IMR-90 (cell line): ENCODE results near the gene RYR1. TPM values are rescaled to one million over a fixed set of nuclear protein-coding genes. Genes with fewer than 3 reads are reported as not detected.

ENCODE experiments used
- ATAC-seq: fragments of 200-7000 bp; cut with Tn5 transposase; 2 replicates; pipeline ENCODE4 v1.9.1; 2020; ENCODE audit warnings: low read depth, mild to moderate bottlenecking, moderate library complexity
- BruUV-seq: library from RNA; stranded (reverse); fragments of 400-500 nt; replicated peaks from 2 replicates; lab custom pipeline; 2021; lab: Mats Ljungman, UMichigan
- CTCF ChIA-PET: fragments of 300-600 bp; formaldehyde crosslinking; extraction: SDS; loops from one replicate; lab custom pipeline; 2021; ENCODE audit warnings: antibody characterized with exemption; lab: Yijun Ruan, JAX
- POLR2A ChIA-PET: fragments of 300-600 bp; sonication (Branson Sonifier 250); formaldehyde crosslinking; loops from one replicate; lab custom pipeline; 2022; ENCODE audit warnings: antibody characterized with exemption; ENCODE audit not compliant: unreplicated experiment; lab: Charles Lee
- DNase-seq: peaks from one replicate; pipeline ENCODE4 v3.0.0; 2013
- H2AFZ ChIP-seq: replicated peaks from 2 replicates; pipeline ENCODE3; 2013; ENCODE audit warnings: low read length, mild to moderate bottlenecking; ENCODE audit not compliant: poor library complexity
- H2AK5ac ChIP-seq: 2 replicates; pipeline ENCODE4 v1.6.1; 2013; ENCODE audit warnings: low read depth, low read length, inconsistent platforms
- H2AK9ac ChIP-seq: replicated peaks from 2 replicates; pipeline ENCODE3; 2013; ENCODE audit warnings: mild to moderate bottlenecking, low read depth, low read length, moderate library complexity; ENCODE audit not compliant: poor library complexity
- H2BK120ac ChIP-seq: 2 replicates; pipeline ENCODE4 v1.6.1; 2013; ENCODE audit warnings: low read depth, low read length, inconsistent platforms
- H2BK15ac ChIP-seq: 3 replicates; pipeline ENCODE4 v1.6.1; 2013; ENCODE audit warnings: low read depth, low read length, inconsistent platforms
- H2BK20ac ChIP-seq: 2 replicates; pipeline ENCODE4 v1.6.1; 2013; ENCODE audit warnings: low read depth, mild to moderate bottlenecking, inconsistent platforms, low read length, moderate library complexity
- H2BK5ac ChIP-seq: 2 replicates; pipeline ENCODE4 v1.6.1; 2013; ENCODE audit warnings: mild to moderate bottlenecking, low read depth, low read length, inconsistent platforms; ENCODE audit not compliant: poor library complexity, severe bottlenecking
- H3K14ac ChIP-seq: replicated peaks from 2 replicates; pipeline ENCODE4 v1.6.1; 2013; ENCODE audit warnings: low read depth, low read length, inconsistent platforms
- H3K18ac ChIP-seq: 2 replicates; pipeline ENCODE4 v1.6.1; 2013; ENCODE audit warnings: low read depth, low read length, control low read depth
- H3K23ac ChIP-seq: 2 replicates; pipeline ENCODE4 v1.6.1; 2013; ENCODE audit warnings: low read depth, low read length, inconsistent platforms
- H3K27ac ChIP-seq: 2 replicates; pipeline ENCODE4 v1.5.1; 2013; ENCODE audit warnings: mild to moderate bottlenecking, control low read depth, low read length; ENCODE audit not compliant: insufficient read depth
- H3K27me3 ChIP-seq: 2 replicates; pipeline ENCODE4 v1.6.1; 2013; ENCODE audit warnings: low read length; ENCODE audit not compliant: control insufficient read depth, insufficient read depth
- H3K36me3 ChIP-seq: 2 replicates; pipeline ENCODE4 v1.6.1; 2013; ENCODE audit warnings: low read length, mixed read lengths; ENCODE audit not compliant: control insufficient read depth, insufficient read depth
- H3K4ac ChIP-seq: 2 replicates; pipeline ENCODE4 v1.6.1; 2013; ENCODE audit warnings: low read depth, low read length, inconsistent platforms
- H3K4me1 ChIP-seq: 2 replicates; pipeline ENCODE4 v1.6.1; 2013; ENCODE audit warnings: low read length, mixed read lengths; ENCODE audit not compliant: control insufficient read depth, insufficient read depth
- H3K4me2 ChIP-seq: 2 replicates; pipeline ENCODE4 v1.6.1; 2013; ENCODE audit warnings: low read depth, mild to moderate bottlenecking, control low read depth, low read length, moderate library complexity
- H3K4me3 ChIP-seq: 2 replicates; pipeline ENCODE4 v1.5.1; 2013; ENCODE audit warnings: low read depth, mild to moderate bottlenecking, control low read depth, low read length, moderate library complexity; ENCODE audit not compliant: insufficient read depth
- H3K56ac ChIP-seq: 2 replicates; pipeline ENCODE4 v1.6.1; 2013; ENCODE audit warnings: low read length, inconsistent platforms; ENCODE audit not compliant: insufficient read depth; ENCODE audit errors: extremely low read depth
- H3K79me1 ChIP-seq, 2 experiments: 2 replicates each; pipeline ENCODE4 v1.6.1; 2013; ENCODE audit warnings: low read length in 2 of 2, inconsistent platforms in 1 of 2, low read depth in 1 of 2
- H3K9ac ChIP-seq: 2 replicates; pipeline ENCODE4 v1.6.1; 2013; ENCODE audit warnings: low read depth, low read length, control low read depth
- H3K9me1 ChIP-seq: 2 replicates; pipeline ENCODE4 v1.6.1; 2013; ENCODE audit warnings: low read length, inconsistent platforms; ENCODE audit not compliant: insufficient read depth
- H3K9me3 ChIP-seq: 2 replicates; pipeline ENCODE4 v1.6.1; 2013; ENCODE audit warnings: low read length; ENCODE audit not compliant: control insufficient read depth, insufficient read depth
- H4K20me1 ChIP-seq: 2 replicates; pipeline ENCODE4 v1.6.1; 2013; ENCODE audit warnings: low read length, inconsistent platforms; ENCODE audit not compliant: insufficient read depth
- H4K5ac ChIP-seq: 2 replicates; pipeline ENCODE4 v1.6.1; 2013; ENCODE audit warnings: mild to moderate bottlenecking, low read depth, low read length, control low read depth
- H4K8ac ChIP-seq, 2 experiments: 2 replicates each; pipeline ENCODE4 v1.6.1; 2013; ENCODE audit warnings: low read depth in 2 of 2, low read length in 2 of 2, control low read depth in 1 of 2, inconsistent platforms in 1 of 2
- H4K91ac ChIP-seq: 2 replicates; pipeline ENCODE4 v1.6.1; 2013; ENCODE audit warnings: low read depth, low read length, inconsistent platforms; ENCODE audit not compliant: insufficient read depth
- BHLHE40 ChIP-seq: fragments of 150-350 bp; IDR thresholded peaks from 2 replicates; pipeline ENCODE4 v1.6.1; 2016; ENCODE audit warnings: mild to moderate bottlenecking, low read depth, low read length
- CEBPB ChIP-seq: IDR thresholded peaks from 2 replicates; pipeline ENCODE4 v1.6.1; 2012; ENCODE audit warnings: low read depth, low read length, improper control_type of control experiment
- CHD1 ChIP-seq: IDR thresholded peaks from 2 replicates; pipeline ENCODE4 v1.6.1; 2012; ENCODE audit warnings: low read depth, low read length, improper control_type of control experiment
- CTCF ChIP-seq: conservative IDR thresholded peaks from 2 replicates; pipeline ENCODE4 v1.5.1; 2012; ENCODE audit warnings: mild to moderate bottlenecking, low read depth, low read length, improper control_type of control experiment
- ELK1 ChIP-seq: fragments of 150-350 bp; IDR thresholded peaks from 2 replicates; pipeline ENCODE4 v1.6.1; 2016; ENCODE audit warnings: low read depth, mild to moderate bottlenecking, low read length, moderate library complexity, borderline replicate concordance
- FOS ChIP-seq: fragments of 150-350 bp; IDR thresholded peaks from 2 replicates; pipeline ENCODE4 v1.6.1; 2016; ENCODE audit warnings: low read depth, low read length
- MAFK ChIP-seq: IDR thresholded peaks from 2 replicates; pipeline ENCODE4 v1.6.1; 2012; ENCODE audit warnings: low read depth, low read length, improper control_type of control experiment
- MAZ ChIP-seq: IDR thresholded peaks from 2 replicates; pipeline ENCODE4 v1.6.1; 2012; ENCODE audit warnings: low read depth, mild to moderate bottlenecking, low read length, improper control_type of control experiment, moderate library complexity, borderline replicate concordance
- MXI1 ChIP-seq: IDR thresholded peaks from 2 replicates; pipeline ENCODE4 v1.6.1; 2012; ENCODE audit warnings: low read depth, mild to moderate bottlenecking, low read length, moderate library complexity, borderline replicate concordance
- RAD21 ChIP-seq: IDR thresholded peaks from 2 replicates; pipeline ENCODE4 v1.6.1; 2012; ENCODE audit warnings: low read length, improper control_type of control experiment
- RCOR1 ChIP-seq: IDR thresholded peaks from 2 replicates; pipeline ENCODE4 v1.6.1; 2012; ENCODE audit warnings: mild to moderate bottlenecking, low read length, improper control_type of control experiment; ENCODE audit not compliant: insufficient replicate concordance
- RFX5 ChIP-seq: IDR thresholded peaks from 2 replicates; pipeline ENCODE4 v1.8.0; 2012; ENCODE audit warnings: low read depth, mild to moderate bottlenecking, low read length, moderate library complexity
- SMC3 ChIP-seq: fragments of 150-350 bp; IDR thresholded peaks from 2 replicates; pipeline ENCODE4 v1.6.1; 2016; ENCODE audit warnings: low read depth, mild to moderate bottlenecking, antibody characterized with exemption, low read length, moderate library complexity
- USF2 ChIP-seq: fragments of 150-350 bp; IDR thresholded peaks from 2 replicates; pipeline ENCODE4 v1.6.1; 2017; ENCODE audit warnings: mild to moderate bottlenecking, antibody characterized with exemption, low read length, low read depth
- WGBS, 2 experiments: methylation state at CpG; one replicate each; pipeline versions ENCODE4 v1.1.5 to v1.1.7; 2013; ENCODE audit warnings: missing lambda C conversion rate in 2 of 2; ENCODE audit not compliant: insufficient read length in 1 of 2; ENCODE audit errors: extremely low coverage in 2 of 2; 5-methylcytosine and 5-hydroxymethylcytosine counted together
- dilution Hi-C: fragments of 300-500 bp; cut with HindIII; formaldehyde crosslinking; loops from one replicate; pipeline ENCODE4 v1.14.3; 2018; ENCODE audit warnings: low sequenced_read_pairs; ENCODE audit not compliant: unreplicated experiment
- in situ Hi-C: fragments of 300-500 bp; cut with MboI; formaldehyde crosslinking; loops from 3 replicates; pipeline ENCODE4 v1.14.3; 2019; ENCODE audit warnings: low sequenced_read_pairs, inconsistent platforms, mixed read lengths
- intact Hi-C: fragments of 100-400 bp; cut with micrococcal nuclease; formaldehyde crosslinking; loops from 2 replicates; pipeline ENCODE4 v1.10.0; 2022
- polyA plus RNA-seq, 3 experiments: library from polyadenylated mRNA; depleted of rRNA; stranded (reverse); fragments of >200 nt; gene quantifications; 2 replicates each; pipeline ENCODE4 v1.2.3, GENCODE V29; 2012; ENCODE audit warnings: low replicate concordance in 1 of 3
- total RNA-seq: library from RNA; depleted of rRNA; stranded (reverse); fragments of >200 nt; gene quantifications from 2 replicates; pipeline ENCODE4 v1.2.3, GENCODE V29; 2012

RYR1 gene
- total and polyA plus RNA-seq, 2 of the 4 experiments (the other 2 are of a cell fraction), result not detected

- H2AK9ac ChIP-seq, result no peak overlapping the region
- no peak overlapping the region for H2AK5ac ChIP-seq
- no peaks in the 10 kb centered on the region for H4K20me1 ChIP-seq
- no peaks in the 10 kb centered on the region for H3K9me3 ChIP-seq
- H2AFZ ChIP-seq, result no peak overlapping the region
- ATAC-seq (no peak), DNase-seq (no peak)
- H3K4me1 ChIP-seq, result no peaks in the 10 kb centered on the region
- H2BK5ac ChIP-seq, result no peak overlapping the region
- no peak overlapping the region for H3K4me3 ChIP-seq
- H2BK15ac ChIP-seq, result no peak overlapping the region
- in situ Hi-C loops, result loop anchor here (25.0 kb wide), 1 partner anchor 754 kb away; the partner anchor contains the start of gene SYCN
- no peak overlapping the region for H4K91ac ChIP-seq
- no TSS peak for BruUV-seq
- POLR2A ChIA-PET, result no interaction called here
- H3K36me3 ChIP-seq, result no peaks in the 10 kb centered on the region
- dilution Hi-C loops, result no loop called here
- CTCF ChIA-PET, result no interaction called here
- no peaks in the 10 kb centered on the region for H3K9me1 ChIP-seq
- H3K23ac ChIP-seq, result no peak overlapping the region
- WGBS, 2 experiments, result 100% methylated on average over 3 of the region's 15 CpGs; no CpG with 5 or more reads in 1 of the 2 experiments
- H2BK120ac ChIP-seq, result no peak overlapping the region
- H3K9ac ChIP-seq, result no peak overlapping the region
- no peak overlapping the region for H3K14ac ChIP-seq
- no peak overlapping the region for H4K5ac ChIP-seq
- no peak overlapping the region for H2BK20ac ChIP-seq
- no peak for TF ChIP-seq CEBPB
- no peak for TF ChIP-seq BHLHE40
- no peak for TF ChIP-seq CTCF
- no peak for TF ChIP-seq SMC3
- no peak for TF ChIP-seq MAFK
- no peak for TF ChIP-seq RCOR1
- TF ChIP-seq RAD21, result no peak
- no peak for TF ChIP-seq USF2
- no peak for TF ChIP-seq ELK1
- TF ChIP-seq CHD1, result no peak
- TF ChIP-seq MXI1, result no peak
- TF ChIP-seq RFX5, result no peak
- no peak for TF ChIP-seq FOS
- TF ChIP-seq MAZ, result no peak
- H3K79me1 ChIP-seq, result no peaks in the 10 kb centered on the region
- H3K18ac ChIP-seq, result no peak overlapping the region
- no peak overlapping the region for H4K8ac ChIP-seq
- intact Hi-C loops, result no loop called here
- no peak overlapping the region for H3K56ac ChIP-seq
- no peaks in the 10 kb centered on the region for H3K27me3 ChIP-seq
- H3K4me2 ChIP-seq, result no peak overlapping the region
- H3K27ac ChIP-seq, result no peak overlapping the region
- no peak overlapping the region for H3K4ac ChIP-seq
Measured at GRCh38 chr19:38457690-38458405, 24.4 kb downstream of the RYR1 start.
